ENCODE results near the gene NOTCH4.
A peak's percentile ranks its signal among the peaks of the same experiment; 100 is the strongest.

The NOTCH4 gene

GRCh38 chr6:32181148-32181702 lies 42.6 kb downstream of the NOTCH4 start:
- DNase-seq (ENCODE audit: low read depth) = no peak

- DNase-seq (ENCODE audit: low read depth) = no peak
These were observed 44.0 kb downstream of the NOTCH4 start for GRCh38 chr6:32179766-32180405.

GRCh38 chr6:32178547-32179440 lies 45.1 kb downstream of the NOTCH4 start:
- DNase-seq (ENCODE audit: low read depth) = no peak

- peak; percentile 76 for DNase-seq (ENCODE audit: low read depth)
These were observed 45.9 kb downstream of the NOTCH4 start, which contains the start of gene RNF5 for GRCh38 chr6:32177788-32178546. TSS of gene RNF5 (plus strand) at chr6:32178405. CDS start at chr6:32178512, 107 bp downstream.

- no peak for DNase-seq (ENCODE audit: low read depth)
These were observed 46.6 kb downstream of the NOTCH4 start for GRCh38 chr6:32177183-32177787.

GRCh38 chr6:32176476-32177182 lies 47.2 kb downstream of the NOTCH4 start:
- DNase-seq (ENCODE audit: low read depth) = no peak

- DNase-seq (ENCODE audit: low read depth) = peak; percentile 95
These were observed 48.0 kb downstream of the NOTCH4 start, which contains the start of gene AGPAT1 for GRCh38 chr6:32175711-32176475. TSS of gene AGPAT1 (minus strand) at chr6:32176084. CDS start at chr6:32171496, 4,588 bp downstream.

- no peak for DNase-seq (ENCODE audit: low read depth)
These were observed 48.6 kb downstream of the NOTCH4 start for GRCh38 chr6:32175322-32175710.

- no peak for DNase-seq (ENCODE audit: low read depth)
These were observed 49.5 kb downstream of the NOTCH4 start for GRCh38 chr6:32174416-32174815.

- no peak for DNase-seq (ENCODE audit: low read depth)
These were observed 50.7 kb downstream of the NOTCH4 start for GRCh38 chr6:32173051-32173727.

GRCh38 chr6:32171234-32171633 lies 52.6 kb downstream of the NOTCH4 start:
- DNase-seq (ENCODE audit: low read depth) = no peak

GRCh38 chr6:32170294-32170693 lies 53.6 kb downstream of the NOTCH4 start:
- DNase-seq (ENCODE audit: low read depth) = no peak

- DNase-seq (ENCODE audit: low read depth) = no peak
These were observed 54.9 kb downstream of the NOTCH4 start for GRCh38 chr6:32168807-32169591.

- DNase-seq (ENCODE audit: low read depth) = no peak
These were observed 55.5 kb downstream of the NOTCH4 start for GRCh38 chr6:32168350-32168749.

- DNase-seq (ENCODE audit: low read depth) = no peak
These were observed 56.1 kb downstream of the NOTCH4 start for GRCh38 chr6:32167761-32168262.

GRCh38 chr6:32167154-32167760 lies 56.6 kb downstream of the NOTCH4 start:
- no peak for DNase-seq (ENCODE audit: low read depth)

GRCh38 chr6:32166411-32167061 lies 57.3 kb downstream of the NOTCH4 start:
- no peak for DNase-seq (ENCODE audit: low read depth)

GRCh38 chr6:32164295-32164694 lies 59.6 kb downstream of the NOTCH4 start, which contains the start of gene EGFL8:
TSS of gene EGFL8 (plus strand) at chr6:32164595. CDS start at chr6:32166166, 1,571 bp downstream.
- DNase-seq (ENCODE audit: low read depth) = no peak
